BLaER1 treated with 17β-estradiol and CSF1 and Interleukin-3, amounts not matched to agents 10 nM and 100 nM (cell line): Measurements from ENCODE around the gene ANKRD13B.
A peak's percentile ranks its signal among the peaks of the same experiment; 100 is the strongest.

Experiments
- H3K27ac ChIP-seq, 11 experiments: shearing (Covaris generic); formaldehyde crosslinking; 2 replicates each; pipeline ENCODE4 v1.8.1; 2022
- H3K27me3 ChIP-seq, 11 experiments: shearing (Covaris generic); formaldehyde crosslinking; 2 replicates each; pipeline ENCODE4 v1.8.1; 2022
- H3K36me3 ChIP-seq, 11 experiments: shearing (Covaris generic); formaldehyde crosslinking; 2 replicates each; pipeline ENCODE4 v1.8.1; 2022
- H3K4me1 ChIP-seq, 10 experiments: shearing (Covaris generic); formaldehyde crosslinking; 2 replicates each; pipeline ENCODE4 v1.8.1; 2022
- H3K4me2 ChIP-seq, 11 experiments: shearing (Covaris generic); formaldehyde crosslinking; 2 replicates each; pipeline ENCODE4 v1.8.1; 2022
- H3K4me3 ChIP-seq, 10 experiments: shearing (Covaris generic); formaldehyde crosslinking; 2 replicates each; pipeline ENCODE4 v1.8.1; 2022
- H3K9ac ChIP-seq, 11 experiments: shearing (Covaris generic); formaldehyde crosslinking; 2 replicates each; pipeline ENCODE4 v1.8.1; 2022
- H3K9me3 ChIP-seq, 11 experiments: shearing (Covaris generic); formaldehyde crosslinking; replicated peaks in 1 of 11; 2 replicates each; pipeline ENCODE4 v1.8.1; 2022
- H4K20me1 ChIP-seq, 11 experiments: shearing (Covaris generic); formaldehyde crosslinking; 2 replicates each; pipeline ENCODE4 v1.8.1; 2022
- Cebpa-rat ChIP-seq, 11 experiments: shearing (Covaris generic); IDR thresholded peaks; 2 replicates each; pipeline ENCODE4 v1.8.1; 2022

Gene ANKRD13B

DNA sequence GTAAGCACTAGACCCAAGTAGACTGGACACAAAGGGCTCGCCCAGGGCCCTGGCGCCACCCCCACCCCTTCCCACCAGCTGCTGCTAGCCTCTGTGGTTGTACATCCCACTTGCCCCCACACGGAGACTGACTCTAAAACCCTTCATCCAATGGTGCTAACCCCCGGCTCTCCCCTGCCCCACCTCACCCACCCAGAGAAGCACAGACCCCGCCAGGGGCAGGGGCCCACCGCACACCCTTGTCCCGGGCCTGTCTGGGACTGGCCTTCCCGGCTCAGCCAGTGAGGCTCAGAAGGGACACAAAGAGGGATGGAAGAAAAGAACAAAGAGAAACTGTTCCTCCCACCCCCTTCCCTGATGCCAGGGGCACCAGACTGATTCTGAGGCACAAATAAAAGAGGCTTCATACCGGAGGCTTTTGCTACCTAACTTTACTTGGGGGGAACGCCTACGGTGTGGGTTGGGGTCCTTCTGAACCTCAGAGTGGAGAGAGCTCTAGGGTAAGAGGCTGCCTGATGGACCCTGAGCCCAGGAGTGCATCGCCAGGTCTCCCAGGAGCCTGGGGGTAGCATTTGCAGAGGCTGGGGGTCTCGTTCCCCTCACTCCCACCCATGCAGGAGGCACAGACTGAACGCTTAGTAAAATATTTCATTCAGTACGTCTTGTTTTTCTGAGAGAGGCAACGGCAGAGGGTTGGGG is 21.6 kb downstream of the ANKRD13B start:
- peaks cover 0 to 60% (median 22%) of the 10 kb centered on the region in 11 experiments; a peak in 18 of 22 replicates for H4K20me1 ChIP-seq
- peaks cover 13 to 28% (median 22%) of the 10 kb centered on the region in 11 experiments for H3K27me3 ChIP-seq
- H3K4me1 ChIP-seq = peaks cover 54 to 76% (median 70%) of the 10 kb centered on the region in 10 experiments
- H3K27ac ChIP-seq = peak overlapping the region in 5 of 11 experiments; percentile 29 to 57 (median 38); a peak in 7 of 22 replicates
- TF ChIP-seq Cebpa-rat (IDR thresholded peaks at IDR 0.05) = no peak
- peak overlapping the region; percentile 92 to 98 (median 95) for H3K4me2 ChIP-seq
- peak overlapping the region in 9 of 11 experiments; percentile 9 to 65 (median 47); a peak in 11 of 22 replicates for H3K9ac ChIP-seq
- H3K9me3 ChIP-seq = peaks cover 0 to 5% (median 0%) of the 10 kb centered on the region in 11 experiments; a peak in 1 of 22 replicates
- H3K36me3 ChIP-seq = peaks cover 0 to 31% (median 23%) of the 10 kb centered on the region in 11 experiments; a peak in 14 of 22 replicates
- H3K4me3 ChIP-seq = peak overlapping the region in 5 of 10 experiments; percentile 45 to 53 (median 51); a peak in 5 of 20 replicates

GRCh38 chr17:29615048-29615385 is 22.1 kb downstream of the ANKRD13B start:
- Histone ChIP-seq H3K4me1 (peaks cover 55 to 76% (median 73%) of the 10 kb centered on the region in 10 experiments), H3K4me2 (peak overlapping the region; percentile 92 to 98 (median 95)), H3K9ac (peak overlapping the region in 10 of 11 experiments; percentile 9 to 65 (median 52); a peak in 17 of 22 replicates)

GRCh38 chr17:29615492-29616299 is 22.8 kb downstream of the ANKRD13B start:
- peaks cover 0 to 51% (median 22%) of the 10 kb centered on the region in 11 experiments; a peak in 18 of 22 replicates for H4K20me1 ChIP-seq
- H3K27me3 ChIP-seq = peaks cover 13 to 28% (median 22%) of the 10 kb centered on the region in 11 experiments
- peaks cover 55 to 81% (median 79%) of the 10 kb centered on the region in 10 experiments for H3K4me1 ChIP-seq
- TF ChIP-seq Cebpa-rat (IDR thresholded peaks at IDR 0.05) = no peak
- peak overlapping the region in 10 of 11 experiments; percentile 10 to 65 (median 52); a peak in 17 of 22 replicates for H3K9ac ChIP-seq
- H3K4me2 ChIP-seq = peak overlapping the region; percentile 92 to 98 (median 95)
- H3K27ac ChIP-seq = peak overlapping the region in 7 of 11 experiments; percentile 6 to 57 (median 39); a peak in 11 of 22 replicates
- H3K36me3 ChIP-seq = peaks cover 0 to 22% (median 14%) of the 10 kb centered on the region in 11 experiments; a peak in 14 of 22 replicates
- peaks cover 0 to 5% (median 0%) of the 10 kb centered on the region in 11 experiments; a peak in 1 of 22 replicates for H3K9me3 ChIP-seq
- H3K4me3 ChIP-seq = peak overlapping the region; percentile 34 to 68 (median 52)

More at GRCh38 chr17:29615048-29615385, 22.1 kb downstream of the ANKRD13B start:
- H3K9me3 ChIP-seq = peaks cover 0 to 5% (median 0%) of the 10 kb centered on the region in 11 experiments; a peak in 1 of 22 replicates
- H4K20me1 ChIP-seq = peaks cover 0 to 57% (median 22%) of the 10 kb centered on the region in 11 experiments; a peak in 18 of 22 replicates
- H3K4me3 ChIP-seq = peak overlapping the region; percentile 34 to 68 (median 52); a peak in 18 of 20 replicates
- H3K27me3 ChIP-seq = peaks cover 13 to 28% (median 22%) of the 10 kb centered on the region in 11 experiments
- TF ChIP-seq Cebpa-rat (IDR thresholded peaks at IDR 0.05) = no peak
- peak overlapping the region in 7 of 11 experiments; percentile 6 to 57 (median 39); a peak in 11 of 22 replicates for H3K27ac ChIP-seq
- peaks cover 0 to 28% (median 20%) of the 10 kb centered on the region in 11 experiments; a peak in 14 of 22 replicates for H3K36me3 ChIP-seq

DNA sequence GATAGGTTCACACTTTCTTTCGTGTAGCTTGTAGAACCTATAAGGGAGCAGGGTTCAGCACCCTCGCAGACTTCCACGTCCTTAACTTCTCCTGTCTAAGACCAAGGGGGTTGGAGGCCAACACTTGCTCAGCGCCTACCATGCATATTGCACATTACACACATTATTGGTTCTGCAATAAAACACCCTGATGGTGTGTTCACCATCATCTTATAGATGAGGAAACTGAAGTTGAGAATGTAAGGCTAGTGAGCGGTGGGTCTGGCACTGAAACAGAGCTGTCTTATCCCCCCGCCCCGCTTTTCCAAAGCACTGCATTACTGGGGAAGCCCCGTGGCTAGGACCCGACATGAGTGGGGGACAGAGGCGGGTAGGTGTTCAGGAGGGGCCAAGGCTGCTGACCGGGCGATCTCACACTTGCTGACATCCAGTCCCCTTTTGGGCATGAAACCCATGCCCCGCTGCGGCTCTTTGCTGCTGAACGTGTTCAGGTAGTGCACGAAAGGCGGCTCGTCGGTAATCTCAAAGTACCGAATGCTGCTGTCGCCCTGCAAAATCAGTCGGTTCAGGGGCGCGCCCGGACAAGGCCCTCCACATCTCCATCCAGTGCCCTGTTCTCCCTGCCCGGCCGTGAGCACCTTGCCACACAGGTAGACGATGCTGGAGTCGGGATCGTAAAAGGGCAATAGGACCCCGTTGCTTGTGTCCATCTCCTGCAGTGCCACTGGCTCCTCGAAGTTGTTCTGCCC is 23.5 kb downstream of the ANKRD13B start:
- H4K20me1 ChIP-seq = peaks cover 0 to 47% (median 22%) of the 10 kb centered on the region in 11 experiments; a peak in 19 of 22 replicates
- H3K9me3 ChIP-seq = peaks cover 0 to 5% (median 0%) of the 10 kb centered on the region in 11 experiments; a peak in 1 of 22 replicates
- peak overlapping the region; percentile 34 to 68 (median 54); a peak in 16 of 20 replicates for H3K4me3 ChIP-seq
- H3K4me2 ChIP-seq = peak overlapping the region; percentile 92 to 98 (median 95)
- peak overlapping the region in 7 of 11 experiments; percentile 42 to 85 (median 57); a peak in 11 of 22 replicates for H3K9ac ChIP-seq
- peaks cover 0 to 14% (median 8%) of the 10 kb centered on the region in 11 experiments; a peak in 12 of 22 replicates for H3K36me3 ChIP-seq
- no peak for TF ChIP-seq Cebpa-rat (IDR thresholded peaks at IDR 0.05)
- H3K27ac ChIP-seq = no peak overlapping the region
- peaks cover 55 to 89% (median 87%) of the 10 kb centered on the region in 10 experiments for H3K4me1 ChIP-seq
- H3K27me3 ChIP-seq = peaks cover 13 to 28% (median 22%) of the 10 kb centered on the region in 11 experiments

DNA sequence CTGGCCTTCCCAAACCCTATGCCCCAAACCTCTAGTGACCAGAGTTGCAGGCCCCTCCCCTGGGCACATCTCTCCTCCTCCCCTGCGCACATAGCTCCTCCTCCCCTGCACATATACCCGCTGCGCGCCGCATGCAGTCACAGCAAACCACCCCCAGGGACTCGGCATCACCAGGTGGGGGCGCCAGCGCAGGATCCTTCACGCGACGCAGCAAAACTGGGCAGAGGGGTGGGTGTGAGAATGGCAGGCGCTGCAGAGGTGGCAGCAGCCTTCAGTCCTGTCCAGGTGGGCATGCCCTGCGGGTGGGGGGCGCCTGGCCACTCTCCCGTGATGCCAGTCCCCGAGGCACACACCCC is 24.2 kb downstream of the ANKRD13B start:
- Histone ChIP-seq H3K4me3 (peak overlapping the region; percentile 42 to 68 (median 54); a peak in 19 of 20 replicates), H3K9me3 (peaks cover 0 to 5% (median 0%) of the 10 kb centered on the region in 11 experiments; a peak in 1 of 22 replicates), H3K36me3 (peaks cover 0 to 8% (median 5%) of the 10 kb centered on the region in 11 experiments; a peak in 11 of 22 replicates), H3K4me1 (peaks cover 61 to 95% (median 93%) of the 10 kb centered on the region in 10 experiments), H3K4me2 (peak overlapping the region; percentile 92 to 98 (median 95)), H3K27me3 (peaks cover 13 to 28% (median 22%) of the 10 kb centered on the region in 11 experiments), H3K27ac (peak overlapping the region in 10 of 11 experiments; percentile 45 to 88 (median 84); a peak in 19 of 22 replicates), H4K20me1 (peaks cover 0 to 47% (median 21%) of the 10 kb centered on the region in 11 experiments; a peak in 19 of 22 replicates), H3K9ac (peak overlapping the region; percentile 58 to 85 (median 80); a peak in 20 of 22 replicates)
- no peak for TF ChIP-seq Cebpa-rat (IDR thresholded peaks at IDR 0.05)

DNA sequence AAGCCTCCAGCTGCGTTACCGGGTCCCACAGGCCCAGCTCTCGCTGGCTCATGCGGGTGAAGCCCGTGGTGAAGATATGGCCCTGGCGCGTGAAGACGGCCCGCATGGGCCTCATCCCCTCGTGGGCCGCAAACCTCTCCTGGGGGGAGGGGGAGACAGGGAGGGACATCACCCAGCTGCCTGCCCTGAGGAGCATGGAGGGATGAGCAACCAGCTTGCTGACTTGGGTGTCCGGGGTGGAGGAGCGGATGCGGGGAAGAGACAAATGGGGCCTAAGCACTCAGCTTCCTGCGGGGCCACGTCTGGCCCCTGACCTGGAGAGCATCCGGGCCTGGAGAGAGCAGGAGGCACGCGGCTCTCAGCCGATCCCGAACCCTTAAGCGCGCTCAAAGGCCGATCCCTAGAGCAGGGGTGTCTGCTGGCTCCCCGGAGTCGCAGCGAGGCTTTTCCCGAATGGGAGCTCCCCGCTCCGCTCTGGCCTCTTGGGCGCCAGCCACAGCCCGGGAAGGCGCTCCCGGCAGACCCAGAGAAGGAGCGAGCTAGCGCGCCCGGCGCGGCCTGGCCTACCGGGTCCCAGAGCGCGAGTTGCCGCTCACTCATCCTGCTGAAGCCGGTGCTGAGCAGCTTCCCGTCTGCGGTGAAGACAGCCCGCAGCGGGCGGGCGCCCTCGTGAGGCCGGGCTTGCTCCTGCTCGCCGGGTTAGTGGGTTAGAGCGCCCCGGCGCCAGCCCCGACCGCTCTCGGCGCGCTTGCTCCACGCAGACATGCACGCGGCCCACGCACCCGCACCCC is 24.7 kb downstream of the ANKRD13B start:
- peaks cover 13 to 28% (median 22%) of the 10 kb centered on the region in 11 experiments for H3K27me3 ChIP-seq
- H3K27ac ChIP-seq = peak overlapping the region; percentile 45 to 88 (median 83); a peak in 21 of 22 replicates
- peak overlapping the region; percentile 58 to 85 (median 80); a peak in 21 of 22 replicates for H3K9ac ChIP-seq
- H3K4me2 ChIP-seq = peak overlapping the region; percentile 92 to 98 (median 95)
- peaks cover 0 to 47% (median 21%) of the 10 kb centered on the region in 11 experiments; a peak in 19 of 22 replicates for H4K20me1 ChIP-seq
- H3K4me3 ChIP-seq = peak overlapping the region; percentile 42 to 68 (median 54)
- no peak for TF ChIP-seq Cebpa-rat (IDR thresholded peaks at IDR 0.05)
- H3K36me3 ChIP-seq = peaks cover 0 to 4% (median 4%) of the 10 kb centered on the region in 11 experiments; a peak in 11 of 22 replicates
- peaks cover 63 to 99% (median 95%) of the 10 kb centered on the region in 10 experiments for H3K4me1 ChIP-seq
- peaks cover 0 to 4% (median 0%) of the 10 kb centered on the region in 11 experiments; a peak in 1 of 22 replicates for H3K9me3 ChIP-seq
